ENCODE results near the gene FXYD2. TPM values are rescaled to one million over a fixed set of nuclear protein-coding genes. Genes with fewer than 3 reads are reported as not detected.
"Not testable (repeated sequence)": the region's sequence is repeated elsewhere in the genome, so short reads cannot be mapped to it uniquely, and the experiment has no call there.

FXYD2 gene
- 1 to 10 TPM; 1.6 to 4.8 TPM for total RNA-seq

GRCh38 chr11:117824571-117825537 is at the start of gene FXYD2:
Gene FXYD2, minus strand, starts transcription at chr11:117824744. Its CDS starts 66 bp downstream, at chr11:117824678.
- ATAC-seq (no peak), DNase-seq (ENCODE audit: low spot score in 2 of 2) (peak in 1 of 2 donors; percentile 49)
- Mint-ChIP-seq H3K9me3 (no peaks in the 10 kb centered on the region), H3K27ac (peak within 1 kb of the TSS; percentile 66 to 69), H3K36me3 (no peaks in the 10 kb centered on the region)

- no peak for ATAC-seq
- no peak overlapping the region for H3K27ac Mint-ChIP-seq
- peak in 1 of 2 donors; percentile 14 for DNase-seq (ENCODE audit: low spot score in 2 of 2)
- no peaks in the 10 kb centered on the region for H3K9me3 Mint-ChIP-seq
- H3K36me3 Mint-ChIP-seq, result peaks cover 0 to 5% of the 10 kb centered on the region in 2 donors
Observed at GRCh38 chr11:117873828-117874125, 49.2 kb upstream of the FXYD2 start.

GRCh38 chr11:117872975-117873827 is 48.7 kb upstream of the FXYD2 start:
- ATAC-seq (no peak), DNase-seq (ENCODE audit: low spot score in 2 of 2) (peak in 1 of 2 donors; percentile 7)
- no peaks in the 10 kb centered on the region for H3K9me3 Mint-ChIP-seq
- H3K27ac Mint-ChIP-seq, result no peak overlapping the region
- peaks cover 0 to 5% of the 10 kb centered on the region in 2 donors for H3K36me3 Mint-ChIP-seq

GRCh38 chr11:117872420-117872961 is 47.9 kb upstream of the FXYD2 start:
- ATAC-seq, result no peak
- H3K27ac Mint-ChIP-seq, result no peak overlapping the region
- peaks cover 0 to 5% of the 10 kb centered on the region in 2 donors for H3K36me3 Mint-ChIP-seq
- DNase-seq (ENCODE audit: low spot score in 2 of 2), result peak in 1 of 2 donors; percentile 48
- H3K9me3 Mint-ChIP-seq, result no peaks in the 10 kb centered on the region

GRCh38 chr11:117871784-117872183 is 47.2 kb upstream of the FXYD2 start:
- Mint-ChIP-seq H3K9me3 (no peaks in the 10 kb centered on the region), H3K36me3 (peaks cover 0 to 5% of the 10 kb centered on the region in 2 donors), H3K27ac (no peak overlapping the region)
- DNase-seq (ENCODE audit: low spot score in 2 of 2) (peak in 1 of 2 donors; percentile 44), ATAC-seq (no peak)

- ATAC-seq (no peak), DNase-seq (ENCODE audit: low spot score in 2 of 2) (peak in 1 of 2 donors; percentile 20)
- peaks cover 0 to 3% of the 10 kb centered on the region in 2 donors for H3K36me3 Mint-ChIP-seq
- H3K9me3 Mint-ChIP-seq, result no peaks in the 10 kb centered on the region
- H3K27ac Mint-ChIP-seq, result no peak overlapping the region
Observed at GRCh38 chr11:117871160-117871559, 46.6 kb upstream of the FXYD2 start.

- peak in 1 of 2 donors; percentile 33 for DNase-seq (ENCODE audit: low spot score in 2 of 2)
- H3K36me3 Mint-ChIP-seq, result no peaks in the 10 kb centered on the region
- no peaks in the 10 kb centered on the region for H3K9me3 Mint-ChIP-seq
- no peak overlapping the region for H3K27ac Mint-ChIP-seq
- no peak for ATAC-seq
Observed at GRCh38 chr11:117870103-117870952, 45.8 kb upstream of the FXYD2 start.

- no peaks in the 10 kb centered on the region for H3K9me3 Mint-ChIP-seq
- H3K36me3 Mint-ChIP-seq, result no peaks in the 10 kb centered on the region
- DNase-seq (ENCODE audit: low spot score in 2 of 2) (no peak), ATAC-seq (no peak)
- no peak overlapping the region for H3K27ac Mint-ChIP-seq
Observed at GRCh38 chr11:117869604-117870003, 45.1 kb upstream of the FXYD2 start.

- Mint-ChIP-seq H3K27ac (no peak overlapping the region), H3K36me3 (no peaks in the 10 kb centered on the region), H3K9me3 (no peaks in the 10 kb centered on the region)
- DNase-seq (ENCODE audit: low spot score in 2 of 2), result no peak
- ATAC-seq, result no peak
Observed at GRCh38 chr11:117868815-117869561, 44.4 kb upstream of the FXYD2 start.

- DNase-seq (ENCODE audit: low spot score in 2 of 2) (no peak), ATAC-seq (no peak)
- Mint-ChIP-seq H3K27ac (no peak overlapping the region), H3K9me3 (no peaks in the 10 kb centered on the region), H3K36me3 (no peaks in the 10 kb centered on the region)
Observed at GRCh38 chr11:117868088-117868487, 43.5 kb upstream of the FXYD2 start.

GRCh38 chr11:117866526-117866925 is 42.0 kb upstream of the FXYD2 start:
- H3K36me3 Mint-ChIP-seq, result no peaks in the 10 kb centered on the region
- DNase-seq (ENCODE audit: low spot score in 2 of 2) (peak in 1 of 2 donors; percentile 30), ATAC-seq (no peak)
- no peak overlapping the region for H3K27ac Mint-ChIP-seq
- H3K9me3 Mint-ChIP-seq, result no peaks in the 10 kb centered on the region

GRCh38 chr11:117865546-117865945 is 41.0 kb upstream of the FXYD2 start:
- not testable (repeated sequence) for H3K9me3 Mint-ChIP-seq, H3K27ac Mint-ChIP-seq, H3K36me3 Mint-ChIP-seq, ATAC-seq
- DNase-seq (ENCODE audit: low spot score in 2 of 2), result peak in 1 of 2 donors; percentile 14

- no peak for DNase-seq (ENCODE audit: low spot score in 2 of 2)
- Mint-ChIP-seq H3K9me3 (no peaks in the 10 kb centered on the region), H3K36me3 (no peaks in the 10 kb centered on the region), H3K27ac (no peak overlapping the region)
- ATAC-seq, result no peak
Observed at GRCh38 chr11:117863383-117863782, 38.8 kb upstream of the FXYD2 start.

- no peak for DNase-seq (ENCODE audit: low spot score in 2 of 2)
- Mint-ChIP-seq H3K9me3 (no peaks in the 10 kb centered on the region), H3K27ac (no peak overlapping the region), H3K36me3 (no peaks in the 10 kb centered on the region)
- no peak for ATAC-seq
Observed at GRCh38 chr11:117862753-117863152, 38.2 kb upstream of the FXYD2 start.

- peak in 1 of 2 donors; percentile 30 for DNase-seq (ENCODE audit: low spot score in 2 of 2)
- Mint-ChIP-seq H3K9me3 (no peaks in the 10 kb centered on the region), H3K36me3 (no peaks in the 10 kb centered on the region), H3K27ac (no peak overlapping the region)
- no peak for ATAC-seq
Observed at GRCh38 chr11:117862019-117862725, 37.6 kb upstream of the FXYD2 start.

All from activated naive CD4-positive, alpha-beta T cell treated with anti-CD3 and anti-CD28 coated beads, Interleukin-2, amount 50 U/mL, for 72 hours (primary cell).